ENCODE measurements around the gene EIF4ENIF1.

- TF ChIP-seq CTCF (IDR thresholded peaks at IDR 0.05; ENCODE audit: low read depth, low read length) = no peak
- TF ChIP-seq POLR2A (IDR thresholded peaks at IDR 0.05; ENCODE audit: extremely low read depth, insufficient read length) = no peak
Measured at GRCh38 chr22:31474743-31475142, 14.9 kb downstream of the EIF4ENIF1 start.
